ENCODE data around the gene LAGE3.

DNA sequence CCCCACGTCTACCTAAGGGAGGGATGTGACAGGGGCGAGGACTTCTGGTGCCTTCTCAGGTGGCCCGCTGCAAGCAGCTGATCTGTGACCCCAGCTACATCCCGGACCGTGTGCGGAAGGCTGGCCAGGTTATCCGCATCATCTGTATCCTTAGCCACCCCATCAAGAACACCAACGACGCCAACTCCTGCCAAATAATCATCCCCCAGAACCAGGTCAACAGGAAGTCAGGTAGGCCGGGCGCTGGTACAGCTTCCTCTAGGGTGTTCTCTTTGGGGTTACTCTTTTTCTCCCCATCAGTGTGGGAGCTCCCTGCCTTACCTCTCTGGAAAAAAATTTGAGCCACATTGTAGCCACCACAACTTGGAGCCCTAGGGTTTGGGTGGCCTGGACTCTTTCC is 37.5 kb downstream of the LAGE3 start:
- TF ChIP-seq, protein P1, sequence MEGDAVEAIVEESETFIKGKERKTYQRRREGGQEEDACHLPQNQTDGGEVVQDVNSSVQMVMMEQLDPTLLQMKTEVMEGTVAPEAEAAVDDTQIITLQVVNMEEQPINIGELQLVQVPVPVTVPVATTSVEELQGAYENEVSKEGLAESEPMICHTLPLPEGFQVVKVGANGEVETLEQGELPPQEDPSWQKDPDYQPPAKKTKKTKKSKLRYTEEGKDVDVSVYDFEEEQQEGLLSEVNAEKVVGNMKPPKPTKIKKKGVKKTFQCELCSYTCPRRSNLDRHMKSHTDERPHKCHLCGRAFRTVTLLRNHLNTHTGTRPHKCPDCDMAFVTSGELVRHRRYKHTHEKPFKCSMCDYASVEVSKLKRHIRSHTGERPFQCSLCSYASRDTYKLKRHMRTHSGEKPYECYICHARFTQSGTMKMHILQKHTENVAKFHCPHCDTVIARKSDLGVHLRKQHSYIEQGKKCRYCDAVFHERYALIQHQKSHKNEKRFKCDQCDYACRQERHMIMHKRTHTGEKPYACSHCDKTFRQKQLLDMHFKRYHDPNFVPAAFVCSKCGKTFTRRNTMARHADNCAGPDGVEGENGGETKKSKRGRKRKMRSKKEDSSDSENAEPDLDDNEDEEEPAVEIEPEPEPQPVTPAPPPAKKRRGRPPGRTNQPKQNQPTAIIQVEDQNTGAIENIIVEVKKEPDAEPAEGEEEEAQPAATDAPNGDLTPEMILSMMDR (IDR thresholded peaks at IDR 0.05): no peak
- no peak for TF ChIP-seq POLR2AphosphoS5 (IDR thresholded peaks at IDR 0.05; ENCODE audit: low read depth, low read length)
- no peak for TF ChIP-seq TCF7L2 (IDR thresholded peaks at IDR 0.05; ENCODE audit: low read depth, low read length)
- no peak for TF ChIP-seq SIN3A (IDR thresholded peaks at IDR 0.05; ENCODE audit: borderline replicate concordance, insufficient read depth, low read depth, low read length)
